Ishikawa (cell line): ENCODE measurements around the gene NF2.

Experiments used
- CEBPB ChIP-seq: IDR thresholded peaks from 2 replicates; pipeline ENCODE4 v1.6.1; 2012
- EP300 ChIP-seq: IDR thresholded peaks from 2 replicates; pipeline ENCODE4 v1.6.1; 2012; ENCODE audit warnings: borderline replicate concordance
- FOXM1 ChIP-seq: IDR thresholded peaks from 2 replicates; pipeline ENCODE4 v1.6.1; 2012; ENCODE audit warnings: low read depth, borderline replicate concordance
- NFIC ChIP-seq: IDR thresholded peaks from 2 replicates; pipeline ENCODE4 v1.6.1; 2012
- RAD21 ChIP-seq: IDR thresholded peaks from 2 replicates; pipeline ENCODE4 v1.6.1; 2012; ENCODE audit warnings: low read depth
- TAF1 ChIP-seq: IDR thresholded peaks from 2 replicates; pipeline ENCODE4 v1.6.1; 2012; ENCODE audit warnings: low read depth, mild to moderate bottlenecking
- TCF12 ChIP-seq: IDR thresholded peaks from 2 replicates; pipeline ENCODE4 v1.6.1; 2012; ENCODE audit warnings: low read depth
- USF1 ChIP-seq: IDR thresholded peaks from 2 replicates; pipeline ENCODE4 v1.6.1; 2012
- YY1 ChIP-seq: IDR thresholded peaks from 2 replicates; pipeline ENCODE4 v1.6.1; 2012; ENCODE audit warnings: low read depth
- TF ChIP-seq, protein P1 (sequence below): IDR thresholded peaks from 2 replicates; pipeline ENCODE4 v1.6.1; 2012; ENCODE audit warnings: low read depth, mild to moderate bottlenecking
- TF ChIP-seq, protein P2 (sequence below): IDR thresholded peaks from 2 replicates; pipeline ENCODE4 v1.6.1; 2012

GRCh38 chr22:29628996-29629902 lies 25.8 kb downstream of the NF2 start:
- TF ChIP-seq, protein P1, sequence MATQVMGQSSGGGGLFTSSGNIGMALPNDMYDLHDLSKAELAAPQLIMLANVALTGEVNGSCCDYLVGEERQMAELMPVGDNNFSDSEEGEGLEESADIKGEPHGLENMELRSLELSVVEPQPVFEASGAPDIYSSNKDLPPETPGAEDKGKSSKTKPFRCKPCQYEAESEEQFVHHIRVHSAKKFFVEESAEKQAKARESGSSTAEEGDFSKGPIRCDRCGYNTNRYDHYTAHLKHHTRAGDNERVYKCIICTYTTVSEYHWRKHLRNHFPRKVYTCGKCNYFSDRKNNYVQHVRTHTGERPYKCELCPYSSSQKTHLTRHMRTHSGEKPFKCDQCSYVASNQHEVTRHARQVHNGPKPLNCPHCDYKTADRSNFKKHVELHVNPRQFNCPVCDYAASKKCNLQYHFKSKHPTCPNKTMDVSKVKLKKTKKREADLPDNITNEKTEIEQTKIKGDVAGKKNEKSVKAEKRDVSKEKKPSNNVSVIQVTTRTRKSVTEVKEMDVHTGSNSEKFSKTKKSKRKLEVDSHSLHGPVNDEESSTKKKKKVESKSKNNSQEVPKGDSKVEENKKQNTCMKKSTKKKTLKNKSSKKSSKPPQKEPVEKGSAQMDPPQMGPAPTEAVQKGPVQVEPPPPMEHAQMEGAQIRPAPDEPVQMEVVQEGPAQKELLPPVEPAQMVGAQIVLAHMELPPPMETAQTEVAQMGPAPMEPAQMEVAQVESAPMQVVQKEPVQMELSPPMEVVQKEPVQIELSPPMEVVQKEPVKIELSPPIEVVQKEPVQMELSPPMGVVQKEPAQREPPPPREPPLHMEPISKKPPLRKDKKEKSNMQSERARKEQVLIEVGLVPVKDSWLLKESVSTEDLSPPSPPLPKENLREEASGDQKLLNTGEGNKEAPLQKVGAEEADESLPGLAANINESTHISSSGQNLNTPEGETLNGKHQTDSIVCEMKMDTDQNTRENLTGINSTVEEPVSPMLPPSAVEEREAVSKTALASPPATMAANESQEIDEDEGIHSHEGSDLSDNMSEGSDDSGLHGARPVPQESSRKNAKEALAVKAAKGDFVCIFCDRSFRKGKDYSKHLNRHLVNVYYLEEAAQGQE, result no peak
- no peak for TF ChIP-seq USF1
- TF ChIP-seq, protein P2, sequence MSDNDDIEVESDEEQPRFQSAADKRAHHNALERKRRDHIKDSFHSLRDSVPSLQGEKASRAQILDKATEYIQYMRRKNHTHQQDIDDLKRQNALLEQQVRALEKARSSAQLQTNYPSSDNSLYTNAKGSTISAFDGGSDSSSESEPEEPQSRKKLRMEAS, result no peak
- TF ChIP-seq TAF1, result no peak
- TF ChIP-seq YY1, result no peak
- TF ChIP-seq EP300, result no peak
- no peak for TF ChIP-seq NFIC
- TF ChIP-seq TCF12, result no peak
- no peak for TF ChIP-seq CEBPB
- TF ChIP-seq RAD21, result no peak
- no peak for TF ChIP-seq FOXM1
